ENCODE measurements around the gene ACTL6B. TPM values are rescaled to one million over a fixed set of nuclear protein-coding genes. Genes with fewer than 3 reads are reported as not detected.

The ACTL6B gene
- total and polyA plus RNA-seq, 2 of the 13 experiments (the other 11 are each of a cell fraction or from before 2014, with no cell fraction given): not detected

DNA sequence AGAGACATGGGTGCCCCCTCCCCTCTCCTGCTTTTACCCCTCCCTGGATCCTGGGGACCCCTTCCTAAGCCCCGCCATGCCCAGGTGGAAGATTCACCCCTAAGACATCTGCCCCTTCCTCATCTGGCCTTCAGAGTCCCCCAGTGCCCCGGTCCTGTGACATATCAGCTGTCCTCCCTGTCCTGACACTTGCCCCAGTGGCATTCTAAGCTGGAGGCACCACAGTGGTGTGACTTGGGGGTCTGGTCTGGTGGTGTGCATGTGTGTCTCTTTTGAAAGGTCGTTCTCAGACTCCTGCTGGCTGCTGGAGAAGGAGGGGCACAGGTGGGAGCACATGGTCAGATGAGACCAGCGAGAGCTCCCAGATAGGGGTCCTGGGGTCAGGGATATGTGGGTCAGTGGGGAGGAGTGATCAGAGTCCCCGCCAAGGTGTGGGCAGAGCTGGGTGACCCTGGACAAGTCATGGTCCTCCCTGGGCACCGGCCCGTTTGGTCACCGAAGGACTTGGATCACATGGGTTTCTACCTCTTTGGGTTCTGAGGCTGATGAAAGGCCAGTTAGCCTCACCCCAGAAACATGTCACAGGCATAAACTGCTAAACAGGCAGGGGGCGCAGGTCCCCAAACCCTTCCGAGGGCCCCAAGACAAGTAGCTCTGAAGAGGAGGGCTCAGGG, 14.3 kb downstream of the ACTL6B start (continued):
- no peak for TF ChIP-seq MAZ (IDR thresholded peaks at IDR 0.05; ENCODE audit: borderline replicate concordance, low read depth, low read length)
- 0 out of 2 replicates have a peak, but pooled peaks have one; percentile 12 for TF ChIP-seq MAZ (CRISPR knock-in tag; IDR thresholded peaks at IDR 0.05; ENCODE audit: low read depth)
- TF ChIP-seq, protein P1, sequence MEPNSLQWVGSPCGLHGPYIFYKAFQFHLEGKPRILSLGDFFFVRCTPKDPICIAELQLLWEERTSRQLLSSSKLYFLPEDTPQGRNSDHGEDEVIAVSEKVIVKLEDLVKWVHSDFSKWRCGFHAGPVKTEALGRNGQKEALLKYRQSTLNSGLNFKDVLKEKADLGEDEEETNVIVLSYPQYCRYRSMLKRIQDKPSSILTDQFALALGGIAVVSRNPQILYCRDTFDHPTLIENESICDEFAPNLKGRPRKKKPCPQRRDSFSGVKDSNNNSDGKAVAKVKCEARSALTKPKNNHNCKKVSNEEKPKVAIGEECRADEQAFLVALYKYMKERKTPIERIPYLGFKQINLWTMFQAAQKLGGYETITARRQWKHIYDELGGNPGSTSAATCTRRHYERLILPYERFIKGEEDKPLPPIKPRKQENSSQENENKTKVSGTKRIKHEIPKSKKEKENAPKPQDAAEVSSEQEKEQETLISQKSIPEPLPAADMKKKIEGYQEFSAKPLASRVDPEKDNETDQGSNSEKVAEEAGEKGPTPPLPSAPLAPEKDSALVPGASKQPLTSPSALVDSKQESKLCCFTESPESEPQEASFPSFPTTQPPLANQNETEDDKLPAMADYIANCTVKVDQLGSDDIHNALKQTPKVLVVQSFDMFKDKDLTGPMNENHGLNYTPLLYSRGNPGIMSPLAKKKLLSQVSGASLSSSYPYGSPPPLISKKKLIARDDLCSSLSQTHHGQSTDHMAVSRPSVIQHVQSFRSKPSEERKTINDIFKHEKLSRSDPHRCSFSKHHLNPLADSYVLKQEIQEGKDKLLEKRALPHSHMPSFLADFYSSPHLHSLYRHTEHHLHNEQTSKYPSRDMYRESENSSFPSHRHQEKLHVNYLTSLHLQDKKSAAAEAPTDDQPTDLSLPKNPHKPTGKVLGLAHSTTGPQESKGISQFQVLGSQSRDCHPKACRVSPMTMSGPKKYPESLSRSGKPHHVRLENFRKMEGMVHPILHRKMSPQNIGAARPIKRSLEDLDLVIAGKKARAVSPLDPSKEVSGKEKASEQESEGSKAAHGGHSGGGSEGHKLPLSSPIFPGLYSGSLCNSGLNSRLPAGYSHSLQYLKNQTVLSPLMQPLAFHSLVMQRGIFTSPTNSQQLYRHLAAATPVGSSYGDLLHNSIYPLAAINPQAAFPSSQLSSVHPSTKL (CRISPR knock-in tag; IDR thresholded peaks at IDR 0.05): peak; percentile 7; the same call in 1 of the 2 replicates
- TF ChIP-seq JUN (CRISPR knock-in tag; IDR thresholded peaks at IDR 0.05): 0 out of 2 replicates have a peak, but pooled peaks have one; percentile 31
- TF ChIP-seq ZNF547 (CRISPR knock-in tag; IDR thresholded peaks at IDR 0.05): no peak
- TF ChIP-seq MEIS1 (CRISPR knock-in tag; IDR thresholded peaks at IDR 0.05; ENCODE audit: borderline replicate concordance): no peak
- no peak for TF ChIP-seq ZNF20 (CRISPR knock-in tag; IDR thresholded peaks at IDR 0.05)
- TF ChIP-seq KLF16 (CRISPR knock-in tag; IDR thresholded peaks at IDR 0.05): no peak
- TF ChIP-seq RFXAP (CRISPR knock-in tag; IDR thresholded peaks at IDR 0.05; ENCODE audit: borderline replicate concordance): peak; percentile 56; the same call in 1 of the 2 replicates
- no peak for TF ChIP-seq HMGA1 (CRISPR knock-in tag; conservative IDR thresholded peaks at IDR 0.05)
- TF ChIP-seq RFX1 (IDR thresholded peaks at IDR 0.05): no peak
- no peak for TF ChIP-seq TBX2 (CRISPR knock-in tag; IDR thresholded peaks at IDR 0.05; ENCODE audit: borderline replicate concordance)
